Osteoblast (primary cell): ENCODE data around the gene TNKS1BP1. TPM values are rescaled to one million over a fixed set of nuclear protein-coding genes. Genes with fewer than 3 reads are reported as not detected.
"Not testable (repeated sequence)": the region's sequence is repeated elsewhere in the genome, so short reads cannot be mapped to it uniquely, and the experiment has no call there.

Experiments
- DNase-seq: peaks from one replicate; pipeline ENCODE4 v3.0.0; 2011; ENCODE audit warnings: low spot score, mixed read lengths; ENCODE audit not compliant: insufficient read length; ENCODE audit errors: missing footprints
- H2AFZ ChIP-seq: 2 replicates; pipeline ENCODE4 v1.6.0; 2011; ENCODE audit warnings: mild to moderate bottlenecking, low read length
- H3K27ac ChIP-seq: 2 replicates; pipeline ENCODE4 v1.5.1; 2011; ENCODE audit warnings: mild to moderate bottlenecking, low read depth, low read length, moderate library complexity
- H3K27me3 ChIP-seq: 2 replicates; pipeline ENCODE4 v1.6.0; 2012; ENCODE audit warnings: mild to moderate bottlenecking, control low read depth, inconsistent platforms, low read length, moderate library complexity; ENCODE audit not compliant: insufficient read depth
- H3K36me3 ChIP-seq: 2 replicates; pipeline ENCODE4 v1.5.1; 2011; ENCODE audit warnings: mild to moderate bottlenecking, low read length, control low read depth, moderate library complexity; ENCODE audit not compliant: insufficient read depth
- H3K4me1 ChIP-seq: 2 replicates; pipeline ENCODE4 v1.5.1; 2011; ENCODE audit warnings: mild to moderate bottlenecking, low read length, control low read depth, moderate library complexity; ENCODE audit not compliant: insufficient read depth
- H3K4me2 ChIP-seq: 2 replicates; pipeline ENCODE4 v1.6.0; 2011; ENCODE audit warnings: mild to moderate bottlenecking, low read length; ENCODE audit not compliant: insufficient read depth
- H3K4me3 ChIP-seq: fragments of 200-600 bp; sonication (generic); 3 replicates; pipeline ENCODE4 v1.5.1; 2012; ENCODE audit warnings: mild to moderate bottlenecking, low read length, inconsistent platforms; ENCODE audit not compliant: insufficient read depth
- H3K79me2 ChIP-seq: 2 replicates; pipeline ENCODE4 v1.6.0; 2012; ENCODE audit warnings: mild to moderate bottlenecking, low read length, control low read depth, inconsistent platforms; ENCODE audit not compliant: insufficient read depth
- H3K9me3 ChIP-seq: 2 replicates; pipeline ENCODE4 v1.5.1; 2011; ENCODE audit warnings: low read depth, low read length, control low read depth
- H4K20me1 ChIP-seq: 2 replicates; pipeline ENCODE4 v1.6.0; 2012; ENCODE audit warnings: mild to moderate bottlenecking, low read length, control low read depth; ENCODE audit not compliant: insufficient read depth
- CTCF ChIP-seq: IDR thresholded peaks from 2 replicates; pipeline ENCODE4 v1.5.1; 2011; ENCODE audit warnings: mild to moderate bottlenecking, low read depth, low read length, moderate library complexity; ENCODE audit errors: extremely low read depth
- total RNA-seq: library from RNA; depleted of rRNA; stranded (reverse); fragments of >200 nt; gene quantifications from 2 replicates; pipeline ENCODE4 v1.2.3, GENCODE V29; 2012

TNKS1BP1 gene
- total RNA-seq, 1 donor = 74.6 TPM

DNA sequence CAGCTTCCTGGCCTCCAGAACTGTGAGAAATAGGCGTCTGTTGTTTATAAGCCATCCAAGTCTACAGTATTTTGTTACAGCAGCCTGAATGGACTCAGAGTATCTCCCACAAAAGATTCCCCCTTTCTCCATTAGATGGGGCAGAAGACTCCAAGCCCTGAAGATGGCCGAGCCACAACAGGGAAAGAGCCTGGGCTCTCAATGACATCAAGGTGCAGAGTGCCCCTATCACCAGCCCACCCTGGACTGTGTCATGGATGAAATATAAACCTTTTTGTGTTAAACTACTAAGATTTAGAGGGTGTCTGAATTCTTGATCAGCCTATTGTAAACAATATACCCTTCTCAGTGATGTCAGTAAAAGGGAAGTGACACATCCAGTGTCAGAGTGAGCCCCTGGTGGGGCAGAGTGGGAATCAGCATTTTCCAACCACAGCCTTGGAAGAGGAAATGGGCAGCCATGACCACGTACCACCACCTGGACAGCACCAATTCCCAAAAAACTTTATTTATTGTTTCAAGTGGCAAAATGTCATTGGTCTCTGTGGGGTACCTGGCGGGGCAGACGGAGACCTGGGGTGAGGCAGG, 25.5 kb downstream of the TNKS1BP1 start:
- peak; percentile 26 for DNase-seq
- no peak for TF ChIP-seq CTCF
- peaks cover 63% of the 10 kb centered on the region for H3K36me3 ChIP-seq
- H3K27ac ChIP-seq = no peak overlapping the region
- no peaks in the 10 kb centered on the region for H3K9me3 ChIP-seq
- H3K4me3 ChIP-seq = no peak overlapping the region
- no peak overlapping the region for H3K4me2 ChIP-seq
- peaks cover 9% of the 10 kb centered on the region for H3K79me2 ChIP-seq
- peaks cover 15% of the 10 kb centered on the region for H3K4me1 ChIP-seq
- H4K20me1 ChIP-seq = peaks cover 14% of the 10 kb centered on the region
- no peak overlapping the region for H2AFZ ChIP-seq
- H3K27me3 ChIP-seq = no peaks in the 10 kb centered on the region

GRCh38 chr11:57297221-57297620, 27.5 kb downstream of the TNKS1BP1 start:
- Histone ChIP-seq H3K4me3 (no peak overlapping the region), H4K20me1 (peaks cover 2% of the 10 kb centered on the region), H3K4me2 (no peak overlapping the region), H3K36me3 (peaks cover 50% of the 10 kb centered on the region), H3K27ac (no peak overlapping the region), H3K4me1 (peaks cover 27% of the 10 kb centered on the region), H3K79me2 (no peaks in the 10 kb centered on the region), H3K27me3 (no peaks in the 10 kb centered on the region), H3K9me3 (no peaks in the 10 kb centered on the region), H2AFZ (no peak overlapping the region)
- peak; percentile 10 for DNase-seq
- TF ChIP-seq CTCF = no peak

- not testable (repeated sequence) for H2AFZ ChIP-seq, DNase-seq, H3K9me3 ChIP-seq, H3K27me3 ChIP-seq, H3K4me3 ChIP-seq, H4K20me1 ChIP-seq, H3K79me2 ChIP-seq, H3K27ac ChIP-seq, H3K4me2 ChIP-seq
- H3K4me1 ChIP-seq = peaks cover 27% of the 10 kb centered on the region
- peaks cover 40% of the 10 kb centered on the region for H3K36me3 ChIP-seq
Observed at GRCh38 chr11:57296205-57296604, 28.5 kb downstream of the TNKS1BP1 start.

GRCh38 chr11:57294225-57295131, 30.3 kb downstream of the TNKS1BP1 start:
- Histone ChIP-seq H3K4me3 (no peak overlapping the region), H3K79me2 (no peaks in the 10 kb centered on the region), H3K4me2 (peak overlapping the region; percentile 9), H3K4me1 (peaks cover 39% of the 10 kb centered on the region), H2AFZ (no peak overlapping the region), H3K36me3 (peaks cover 23% of the 10 kb centered on the region), H4K20me1 (no peaks in the 10 kb centered on the region), H3K27me3 (no peaks in the 10 kb centered on the region), H3K9me3 (no peaks in the 10 kb centered on the region), H3K27ac (peak overlapping the region; percentile 57)
- TF ChIP-seq CTCF = no peak
- DNase-seq = peak; percentile 87
